ENCODE results near the gene ANXA11.

ANXA11 gene

DNA sequence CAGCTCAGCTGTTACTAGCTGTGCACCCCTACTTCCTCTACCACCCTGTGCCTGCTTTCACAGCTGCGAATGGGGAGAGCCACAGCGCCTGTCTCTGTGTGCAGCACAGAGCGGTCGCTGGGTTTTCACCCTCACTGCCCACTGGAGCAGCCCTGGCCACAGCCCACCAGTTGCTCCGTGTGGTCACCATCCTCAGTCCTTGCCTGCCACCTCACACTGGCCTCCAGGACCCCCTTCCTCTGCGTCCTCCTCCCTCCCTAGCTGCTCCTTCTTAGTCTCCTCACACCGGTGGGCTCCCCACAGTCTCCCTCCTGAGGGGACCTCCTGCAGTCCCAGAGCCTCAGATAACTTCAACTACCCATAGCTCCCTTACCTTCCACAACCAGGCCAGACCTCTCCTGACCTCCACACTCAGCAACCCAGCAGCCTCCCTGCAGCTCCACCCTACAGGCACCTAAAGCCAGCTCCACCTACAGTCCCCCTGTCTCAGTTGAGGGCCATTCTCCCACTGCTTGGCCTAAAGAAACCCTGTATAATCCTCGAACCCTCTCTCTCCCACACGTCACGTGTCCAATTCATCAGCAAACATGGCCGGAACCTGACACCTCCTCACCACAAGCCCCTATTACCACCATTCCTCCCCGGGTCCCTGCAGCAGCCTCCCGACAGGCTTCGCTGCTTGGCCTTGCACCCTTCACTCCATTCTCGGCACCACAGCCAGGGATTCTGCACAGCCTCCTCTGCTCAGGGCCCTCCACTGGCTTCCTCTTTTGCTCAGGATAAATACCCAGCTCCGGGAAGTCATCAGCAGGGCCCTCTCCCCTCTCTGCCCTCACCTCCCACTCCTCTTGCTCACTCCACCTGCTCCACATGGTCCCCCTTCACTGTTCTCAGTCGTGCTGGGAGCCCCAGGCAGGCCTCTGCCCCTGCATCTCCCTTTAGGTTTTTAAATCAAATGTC, 44.7 kb downstream of the ANXA11 start:
- Histone ChIP-seq H3K14ac (ENCODE audit: low read length) (no peak overlapping the region), H3K4ac (ENCODE audit: low read length) (no peak overlapping the region), H3K4me3 (ENCODE audit: low read length in 2 of 2) (no peak overlapping the region), H3K18ac (ENCODE audit: low read length) (peak overlapping the region; percentile 63), H4K8ac (ENCODE audit: low read depth, low read length) (no peak overlapping the region), H2AK5ac (ENCODE audit: low read depth, low read length) (peak overlapping the region; percentile 17), H3K27me3 (ENCODE audit: control insufficient read depth in 3 of 3, insufficient read depth in 3 of 3, low read depth in 1 of 3, low read length in 3 of 3) (no peaks in the 10 kb centered on the region), H3K9me3 (replicated peaks in 1 of 2; ENCODE audit: control insufficient read depth in 2 of 2, insufficient read depth in 1 of 2, low read depth in 1 of 2, low read length in 2 of 2) (no peaks in the 10 kb centered on the region), H2AFZ (ENCODE audit: low read length) (no peak overlapping the region), H3K4me2 (ENCODE audit: insufficient read depth, low read length, poor library complexity, severe bottlenecking) (no peak overlapping the region), H3K4me1 (ENCODE audit: control insufficient read depth in 2 of 2, insufficient read depth in 1 of 2, low read depth in 1 of 2, low read length in 2 of 2) (peaks cover 2 to 8% of the 10 kb centered on the region in 2 donors), H2BK15ac (ENCODE audit: low read length) (no peak overlapping the region), H2BK120ac (ENCODE audit: low read depth, low read length) (no peak overlapping the region), H2BK5ac (ENCODE audit: low read length) (no peak overlapping the region), H3K23ac (ENCODE audit: low read depth, low read length, poor library complexity) (no peak overlapping the region), H4K91ac (ENCODE audit: low read depth, low read length, poor library complexity) (no peak overlapping the region), H3K27ac (replicated peaks; ENCODE audit: low read length) (no peak overlapping the region), H3K9ac (ENCODE audit: low read depth, low read length, poor library complexity) (peak overlapping the region; percentile 6), H2BK12ac (ENCODE audit: low read length) (peak overlapping the region; percentile 68), H3K36me3 (replicated peaks in 1 of 2; ENCODE audit: control insufficient read depth in 2 of 2, insufficient read depth in 2 of 2, low read length in 2 of 2) (no peaks in the 10 kb centered on the region), H3K79me1 (ENCODE audit: low read depth, low read length) (no peaks in the 10 kb centered on the region)
- WGBS, 2 donors (ENCODE audit: extremely low coverage in 2 of 2, insufficient read length in 2 of 2, insufficient replicate concordance in 1 of 2), result no CpG with 5 or more reads among the region's 17 CpGs
- no peak for DNase-seq (ENCODE audit: low spot score)

GRCh38 chr10:80159166-80159873, 46.0 kb downstream of the ANXA11 start:
- Histone ChIP-seq H3K4me1 (ENCODE audit: control insufficient read depth in 2 of 2, insufficient read depth in 1 of 2, low read depth in 1 of 2, low read length in 2 of 2) (peaks cover 2 to 10% of the 10 kb centered on the region in 2 donors), H2BK120ac (ENCODE audit: low read depth, low read length) (no peak overlapping the region), H4K91ac (ENCODE audit: low read depth, low read length, poor library complexity) (peak overlapping the region; percentile 34), H3K27me3 (ENCODE audit: control insufficient read depth in 3 of 3, insufficient read depth in 3 of 3, low read depth in 1 of 3, low read length in 3 of 3) (no peaks in the 10 kb centered on the region), H2BK5ac (ENCODE audit: low read length) (no peak overlapping the region), H3K36me3 (replicated peaks in 1 of 2; ENCODE audit: control insufficient read depth in 2 of 2, insufficient read depth in 2 of 2, low read length in 2 of 2) (no peaks in the 10 kb centered on the region), H3K4me2 (ENCODE audit: insufficient read depth, low read length, poor library complexity, severe bottlenecking) (no peak overlapping the region), H3K18ac (ENCODE audit: low read length) (peak overlapping the region; percentile 17), H3K9ac (ENCODE audit: low read depth, low read length, poor library complexity) (no peak overlapping the region), H3K14ac (ENCODE audit: low read length) (no peak overlapping the region), H3K9me3 (replicated peaks in 1 of 2; ENCODE audit: control insufficient read depth in 2 of 2, insufficient read depth in 1 of 2, low read depth in 1 of 2, low read length in 2 of 2) (no peaks in the 10 kb centered on the region), H2BK12ac (ENCODE audit: low read length) (no peak overlapping the region), H3K4ac (ENCODE audit: low read length) (no peak overlapping the region), H2BK15ac (ENCODE audit: low read length) (no peak overlapping the region), H3K4me3 (ENCODE audit: low read length in 2 of 2) (no peak overlapping the region), H2AK5ac (ENCODE audit: low read depth, low read length) (no peak overlapping the region), H2AFZ (ENCODE audit: low read length) (no peak overlapping the region), H3K27ac (replicated peaks; ENCODE audit: low read length) (no peak overlapping the region), H3K79me1 (ENCODE audit: low read depth, low read length) (no peaks in the 10 kb centered on the region), H4K8ac (ENCODE audit: low read depth, low read length) (no peak overlapping the region), H3K23ac (ENCODE audit: low read depth, low read length, poor library complexity) (no peak overlapping the region)
- WGBS, 2 donors (ENCODE audit: extremely low coverage in 2 of 2, insufficient read length in 2 of 2, insufficient replicate concordance in 1 of 2), result no CpG with 5 or more reads among the region's 9 CpGs
- no peak for DNase-seq (ENCODE audit: low spot score)

DNA sequence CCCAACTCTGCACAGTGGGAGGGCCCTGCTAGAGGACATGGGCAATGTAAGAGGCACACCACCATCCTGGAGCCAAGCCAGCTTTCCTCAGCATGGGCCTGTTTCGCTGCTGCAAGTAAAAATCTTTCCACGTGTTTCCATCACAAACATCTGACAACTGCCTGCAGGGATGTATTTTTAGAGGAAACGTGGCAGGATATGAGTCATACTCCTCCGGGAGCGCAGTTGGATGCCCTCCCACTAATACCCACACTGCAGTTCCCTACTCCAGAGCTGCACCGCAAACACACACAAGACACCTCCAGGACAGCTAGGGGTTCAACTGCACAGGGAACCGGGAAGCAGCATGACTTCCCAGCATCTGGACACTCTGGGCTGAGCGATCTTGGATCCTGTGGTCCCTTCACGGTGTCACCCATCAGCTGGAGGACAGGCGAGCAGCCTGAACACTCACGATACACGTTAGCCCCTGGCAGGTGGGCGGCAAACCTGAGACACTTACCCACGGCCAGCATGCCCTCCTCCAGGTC, 46.7 kb downstream of the ANXA11 start:
- no peaks in the 10 kb centered on the region for H3K36me3 ChIP-seq (replicated peaks in 1 of 2; ENCODE audit: control insufficient read depth in 2 of 2, insufficient read depth in 2 of 2, low read length in 2 of 2)
- no peaks in the 10 kb centered on the region for H3K79me1 ChIP-seq (ENCODE audit: low read depth, low read length)
- H3K27ac ChIP-seq (replicated peaks; ENCODE audit: low read length), result no peak overlapping the region
- H2AK5ac ChIP-seq (ENCODE audit: low read depth, low read length), result no peak overlapping the region
- H2BK12ac ChIP-seq (ENCODE audit: low read length), result no peak overlapping the region
- peaks cover 2 to 6% of the 10 kb centered on the region in 2 donors for H3K4me1 ChIP-seq (ENCODE audit: control insufficient read depth in 2 of 2, insufficient read depth in 1 of 2, low read depth in 1 of 2, low read length in 2 of 2)
- H3K4me3 ChIP-seq (ENCODE audit: low read length in 2 of 2), result no peak overlapping the region
- H3K18ac ChIP-seq (ENCODE audit: low read length), result peak overlapping the region; percentile 37
- no peak overlapping the region for H3K9ac ChIP-seq (ENCODE audit: low read depth, low read length, poor library complexity)
- H3K14ac ChIP-seq (ENCODE audit: low read length), result no peak overlapping the region
- H2BK120ac ChIP-seq (ENCODE audit: low read depth, low read length), result no peak overlapping the region
- H4K8ac ChIP-seq (ENCODE audit: low read depth, low read length), result no peak overlapping the region
- peak overlapping the region; percentile 54 for H2AFZ ChIP-seq (ENCODE audit: low read length)
- no CpG with 5 or more reads among the region's 14 CpGs for WGBS, 2 donors (ENCODE audit: extremely low coverage in 2 of 2, insufficient read length in 2 of 2, insufficient replicate concordance in 1 of 2)
- H3K27me3 ChIP-seq (ENCODE audit: control insufficient read depth in 3 of 3, insufficient read depth in 3 of 3, low read depth in 1 of 3, low read length in 3 of 3), result no peaks in the 10 kb centered on the region
- H4K91ac ChIP-seq (ENCODE audit: low read depth, low read length, poor library complexity), result no peak overlapping the region
- H2BK15ac ChIP-seq (ENCODE audit: low read length), result no peak overlapping the region
- no peak overlapping the region for H2BK5ac ChIP-seq (ENCODE audit: low read length)
- DNase-seq (ENCODE audit: low spot score), result no peak
- H3K4me2 ChIP-seq (ENCODE audit: insufficient read depth, low read length, poor library complexity, severe bottlenecking), result no peak overlapping the region
- no peak overlapping the region for H3K23ac ChIP-seq (ENCODE audit: low read depth, low read length, poor library complexity)
- no peaks in the 10 kb centered on the region for H3K9me3 ChIP-seq (replicated peaks in 1 of 2; ENCODE audit: control insufficient read depth in 2 of 2, insufficient read depth in 1 of 2, low read depth in 1 of 2, low read length in 2 of 2)
- H3K4ac ChIP-seq (ENCODE audit: low read length), result no peak overlapping the region

DNA sequence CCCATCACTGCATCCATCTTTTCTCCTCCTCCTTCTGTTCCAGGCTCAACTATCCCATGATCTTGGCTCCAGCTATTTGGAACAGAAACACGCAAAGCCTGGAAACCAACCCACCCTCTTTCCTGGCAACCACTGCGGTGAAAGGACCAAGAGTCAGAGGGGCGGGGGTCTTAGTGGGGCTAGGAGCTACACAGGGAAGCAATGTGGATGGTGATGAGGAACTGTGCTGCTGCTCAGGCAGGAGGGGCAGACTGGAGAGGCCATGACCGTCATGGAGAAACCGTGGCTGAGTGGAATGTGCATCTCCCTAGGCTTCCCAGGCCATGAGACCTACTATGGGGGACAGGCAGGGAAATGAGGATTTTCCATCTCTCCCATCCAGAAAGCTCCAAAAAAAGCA, 47.2 kb downstream of the ANXA11 start:
- no peak overlapping the region for H3K9ac ChIP-seq (ENCODE audit: low read depth, low read length, poor library complexity)
- H4K8ac ChIP-seq (ENCODE audit: low read depth, low read length), result no peak overlapping the region
- no peak for DNase-seq (ENCODE audit: low spot score)
- H2AK5ac ChIP-seq (ENCODE audit: low read depth, low read length), result no peak overlapping the region
- WGBS, 2 donors (ENCODE audit: extremely low coverage in 2 of 2, insufficient read length in 2 of 2, insufficient replicate concordance in 1 of 2), result no CpG with 5 or more reads among the region's 5 CpGs
- H3K23ac ChIP-seq (ENCODE audit: low read depth, low read length, poor library complexity), result no peak overlapping the region
- H2BK120ac ChIP-seq (ENCODE audit: low read depth, low read length), result no peak overlapping the region
- H3K4me2 ChIP-seq (ENCODE audit: insufficient read depth, low read length, poor library complexity, severe bottlenecking), result no peak overlapping the region
- no peak overlapping the region for H3K4me3 ChIP-seq (ENCODE audit: low read length in 2 of 2)
- no peak overlapping the region for H2BK12ac ChIP-seq (ENCODE audit: low read length)
- H3K27me3 ChIP-seq (ENCODE audit: control insufficient read depth in 3 of 3, insufficient read depth in 3 of 3, low read depth in 1 of 3, low read length in 3 of 3), result no peaks in the 10 kb centered on the region
- no peak overlapping the region for H2BK5ac ChIP-seq (ENCODE audit: low read length)
- H3K14ac ChIP-seq (ENCODE audit: low read length), result no peak overlapping the region
- no peaks in the 10 kb centered on the region for H3K36me3 ChIP-seq (replicated peaks in 1 of 2; ENCODE audit: control insufficient read depth in 2 of 2, insufficient read depth in 2 of 2, low read length in 2 of 2)
- no peak overlapping the region for H2BK15ac ChIP-seq (ENCODE audit: low read length)
- H4K91ac ChIP-seq (ENCODE audit: low read depth, low read length, poor library complexity), result no peak overlapping the region
- H3K4me1 ChIP-seq (ENCODE audit: control insufficient read depth in 2 of 2, insufficient read depth in 1 of 2, low read depth in 1 of 2, low read length in 2 of 2), result peaks cover 2 to 4% of the 10 kb centered on the region in 2 donors
- no peak overlapping the region for H3K4ac ChIP-seq (ENCODE audit: low read length)
- H3K9me3 ChIP-seq (replicated peaks in 1 of 2; ENCODE audit: control insufficient read depth in 2 of 2, insufficient read depth in 1 of 2, low read depth in 1 of 2, low read length in 2 of 2), result no peaks in the 10 kb centered on the region
- no peak overlapping the region for H3K27ac ChIP-seq (replicated peaks; ENCODE audit: low read length)
- peak overlapping the region; percentile 54 for H2AFZ ChIP-seq (ENCODE audit: low read length)
- no peak overlapping the region for H3K18ac ChIP-seq (ENCODE audit: low read length)
- no peaks in the 10 kb centered on the region for H3K79me1 ChIP-seq (ENCODE audit: low read depth, low read length)

Measured in neuronal stem cell (in vitro differentiated cells).